Astrocyte (in vitro differentiated cells and primary cell): Measurements from ENCODE around the gene SND1. TPM values are rescaled to one million over a fixed set of nuclear protein-coding genes. Genes with fewer than 3 reads are reported as not detected.

ENCODE experiments used
- DNase-seq: peaks from one replicate; pipeline ENCODE4 v3.0.0-alpha.2; 2010; ENCODE audit warnings: low read depth
- FAIRE-seq: peaks from 2 replicates; lab custom pipeline; 2011; peaks lifted over from hg19 to GRCh38; lab: Jason Lieb, UNC
- H2AFZ ChIP-seq: 2 replicates; pipeline ENCODE4 v1.6.0; 2012; ENCODE audit warnings: low read depth, low read length, inconsistent platforms
- H3K27ac ChIP-seq: 2 replicates; pipeline ENCODE4 v1.5.1; 2011; ENCODE audit warnings: low read depth, low read length, inconsistent platforms
- H3K27me3 ChIP-seq: 2 replicates; pipeline ENCODE4 v1.6.0; 2011; ENCODE audit warnings: low read length, inconsistent platforms; ENCODE audit not compliant: insufficient read depth
- H3K36me3 ChIP-seq: 2 replicates; pipeline ENCODE4 v1.5.1; 2011; ENCODE audit warnings: low read length, inconsistent platforms; ENCODE audit not compliant: insufficient read depth
- H3K4me1 ChIP-seq: 2 replicates; pipeline ENCODE4 v1.5.1; 2011; ENCODE audit warnings: low read length, inconsistent platforms; ENCODE audit not compliant: insufficient read depth
- H3K4me2 ChIP-seq: 2 replicates; pipeline ENCODE4 v1.6.0; 2012; ENCODE audit warnings: low read length, inconsistent platforms
- H3K4me3 ChIP-seq: 2 replicates; pipeline ENCODE4 v1.5.1; 2011; ENCODE audit warnings: low read depth, mild to moderate bottlenecking, low read length, inconsistent platforms; ENCODE audit not compliant: insufficient read depth
- H3K79me2 ChIP-seq: 2 replicates; pipeline ENCODE4 v1.6.0; 2012; ENCODE audit warnings: mild to moderate bottlenecking, low read length, inconsistent platforms; ENCODE audit not compliant: insufficient read depth
- H3K9ac ChIP-seq: 2 replicates; pipeline ENCODE4 v1.6.0; 2012; ENCODE audit warnings: mild to moderate bottlenecking, low read length, inconsistent platforms
- H3K9me3 ChIP-seq: 2 replicates; pipeline ENCODE4 v1.5.1; 2012; ENCODE audit warnings: low read depth, mild to moderate bottlenecking, low read length, inconsistent platforms; ENCODE audit not compliant: insufficient read depth
- H4K20me1 ChIP-seq: 2 replicates; pipeline ENCODE4 v1.6.0; 2012; ENCODE audit warnings: low read length, inconsistent platforms; ENCODE audit not compliant: insufficient read depth
- H3K27ac Mint-ChIP-seq: one replicate; pipeline ENCODE4 v1.8.0; 2021; ENCODE audit warnings: mild to moderate bottlenecking, mixed read lengths; ENCODE audit not compliant: unreplicated experiment
- H3K27me3 Mint-ChIP-seq: one replicate; pipeline ENCODE4 v1.8.0; 2021; ENCODE audit warnings: low read depth, mixed read lengths; ENCODE audit not compliant: unreplicated experiment
- H3K36me3 Mint-ChIP-seq: one replicate; pipeline ENCODE4 v1.8.0; 2021; ENCODE audit warnings: low read depth, mixed read lengths; ENCODE audit not compliant: unreplicated experiment
- H3K4me1 Mint-ChIP-seq: one replicate; pipeline ENCODE4 v1.8.0; 2021; ENCODE audit warnings: low read depth, mixed read lengths; ENCODE audit not compliant: unreplicated experiment
- H3K4me3 Mint-ChIP-seq: one replicate; pipeline ENCODE4 v1.8.0; 2021; ENCODE audit warnings: mild to moderate bottlenecking, moderate library complexity, mixed read lengths; ENCODE audit not compliant: unreplicated experiment
- H3K9me3 Mint-ChIP-seq: one replicate; pipeline ENCODE4 v1.8.0; 2021; ENCODE audit warnings: mild to moderate bottlenecking, mixed read lengths; ENCODE audit not compliant: unreplicated experiment
- EZH2 ChIP-seq: IDR thresholded peaks from 2 replicates; pipeline ENCODE4 v1.6.1; 2012; ENCODE audit warnings: mild to moderate bottlenecking, low read length, inconsistent platforms; ENCODE audit not compliant: insufficient read depth
- total RNA-seq: library from RNA; stranded (reverse); gene quantifications from 2 replicates; pipeline ENCODE4 v1.2.1, GENCODE V29; 2021
- TF ChIP-seq, protein P1 (sequence below): IDR thresholded peaks from 2 replicates; pipeline ENCODE4 v1.5.1; 2011; ENCODE audit warnings: low read depth, mild to moderate bottlenecking, inconsistent platforms, low read length, moderate library complexity; ENCODE audit not compliant: insufficient read depth

The SND1 gene
- total RNA-seq, 1 donor from 2014 or later, result 267 TPM

DNA sequence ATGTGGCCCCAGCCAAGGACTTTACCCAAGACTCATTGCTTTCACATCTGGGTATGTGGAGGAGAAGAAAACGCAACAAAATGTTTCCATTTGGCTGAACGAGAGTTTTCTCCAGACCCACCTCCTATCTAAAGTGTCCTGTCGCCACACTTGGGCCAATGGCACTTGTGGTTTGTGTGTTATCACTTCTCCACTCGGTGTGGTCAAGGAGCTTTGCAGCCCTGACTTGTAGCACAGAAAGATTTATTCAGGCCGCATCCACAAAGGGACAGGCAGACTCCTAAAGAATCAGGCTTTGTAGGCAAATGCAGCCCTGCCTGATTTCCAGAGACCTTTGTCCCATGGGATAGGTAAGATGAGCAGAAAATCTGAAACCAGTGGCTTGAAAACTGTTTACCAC lies 392.1 kb downstream of the SND1 start:
- Histone ChIP-seq H3K36me3 (peaks cover 5% of the 10 kb centered on the region), H3K4me3 (no peak overlapping the region), H2AFZ (no peak overlapping the region), H3K9me3 (no peaks in the 10 kb centered on the region), H3K4me2 (no peak overlapping the region), H4K20me1 (peaks cover 80% of the 10 kb centered on the region), H3K4me1 (peaks cover 16% of the 10 kb centered on the region), H3K9ac (no peak overlapping the region), H3K27me3 (no peaks in the 10 kb centered on the region), H3K79me2 (no peaks in the 10 kb centered on the region), H3K27ac (no peak overlapping the region)
- FAIRE-seq (no peak), DNase-seq (no peak)
- Mint-ChIP-seq H3K27me3 (no peaks in the 10 kb centered on the region), H3K9me3 (no peaks in the 10 kb centered on the region), H3K27ac (no peak overlapping the region), H3K36me3 (peaks cover 4% of the 10 kb centered on the region), H3K4me3 (no peak overlapping the region), H3K4me1 (peaks cover 18% of the 10 kb centered on the region)
- TF ChIP-seq EZH2, result no peak
- TF ChIP-seq, protein P1, sequence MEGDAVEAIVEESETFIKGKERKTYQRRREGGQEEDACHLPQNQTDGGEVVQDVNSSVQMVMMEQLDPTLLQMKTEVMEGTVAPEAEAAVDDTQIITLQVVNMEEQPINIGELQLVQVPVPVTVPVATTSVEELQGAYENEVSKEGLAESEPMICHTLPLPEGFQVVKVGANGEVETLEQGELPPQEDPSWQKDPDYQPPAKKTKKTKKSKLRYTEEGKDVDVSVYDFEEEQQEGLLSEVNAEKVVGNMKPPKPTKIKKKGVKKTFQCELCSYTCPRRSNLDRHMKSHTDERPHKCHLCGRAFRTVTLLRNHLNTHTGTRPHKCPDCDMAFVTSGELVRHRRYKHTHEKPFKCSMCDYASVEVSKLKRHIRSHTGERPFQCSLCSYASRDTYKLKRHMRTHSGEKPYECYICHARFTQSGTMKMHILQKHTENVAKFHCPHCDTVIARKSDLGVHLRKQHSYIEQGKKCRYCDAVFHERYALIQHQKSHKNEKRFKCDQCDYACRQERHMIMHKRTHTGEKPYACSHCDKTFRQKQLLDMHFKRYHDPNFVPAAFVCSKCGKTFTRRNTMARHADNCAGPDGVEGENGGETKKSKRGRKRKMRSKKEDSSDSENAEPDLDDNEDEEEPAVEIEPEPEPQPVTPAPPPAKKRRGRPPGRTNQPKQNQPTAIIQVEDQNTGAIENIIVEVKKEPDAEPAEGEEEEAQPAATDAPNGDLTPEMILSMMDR, result no peak

DNA sequence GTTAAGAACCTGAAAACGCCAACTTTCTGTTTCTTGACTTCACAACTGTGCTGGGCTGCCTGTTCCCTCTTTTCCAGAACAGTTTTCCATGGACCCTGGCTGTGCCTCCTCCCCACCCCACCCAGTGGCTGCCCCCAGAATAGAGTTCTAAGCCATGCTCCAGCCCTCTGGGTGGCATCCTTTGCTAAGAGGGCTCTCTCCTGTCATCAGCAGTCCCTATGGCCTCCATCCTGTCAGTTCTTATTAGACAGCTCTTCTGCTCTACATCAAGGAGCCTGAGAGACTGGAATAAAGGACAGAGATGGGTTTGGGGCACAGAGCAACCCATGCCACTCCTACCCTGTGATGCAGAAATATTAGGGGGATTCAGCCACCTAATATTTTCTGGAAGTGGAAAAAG lies 393.2 kb downstream of the SND1 start:
- Mint-ChIP-seq H3K4me1 (peaks cover 18% of the 10 kb centered on the region), H3K27me3 (no peaks in the 10 kb centered on the region), H3K4me3 (no peak overlapping the region), H3K9me3 (no peaks in the 10 kb centered on the region), H3K36me3 (peaks cover 7% of the 10 kb centered on the region), H3K27ac (no peak overlapping the region)
- no peak for TF ChIP-seq EZH2
- TF ChIP-seq, protein P1, result no peak
- Histone ChIP-seq H3K9ac (no peak overlapping the region), H3K9me3 (no peaks in the 10 kb centered on the region), H3K79me2 (peaks cover 2% of the 10 kb centered on the region), H3K4me3 (no peak overlapping the region), H2AFZ (no peak overlapping the region), H3K4me1 (peaks cover 16% of the 10 kb centered on the region), H3K27me3 (no peaks in the 10 kb centered on the region), H3K36me3 (peaks cover 5% of the 10 kb centered on the region), H3K4me2 (no peak overlapping the region), H4K20me1 (peaks cover 80% of the 10 kb centered on the region), H3K27ac (no peak overlapping the region)
- DNase-seq (no peak), FAIRE-seq (no peak)

DNA sequence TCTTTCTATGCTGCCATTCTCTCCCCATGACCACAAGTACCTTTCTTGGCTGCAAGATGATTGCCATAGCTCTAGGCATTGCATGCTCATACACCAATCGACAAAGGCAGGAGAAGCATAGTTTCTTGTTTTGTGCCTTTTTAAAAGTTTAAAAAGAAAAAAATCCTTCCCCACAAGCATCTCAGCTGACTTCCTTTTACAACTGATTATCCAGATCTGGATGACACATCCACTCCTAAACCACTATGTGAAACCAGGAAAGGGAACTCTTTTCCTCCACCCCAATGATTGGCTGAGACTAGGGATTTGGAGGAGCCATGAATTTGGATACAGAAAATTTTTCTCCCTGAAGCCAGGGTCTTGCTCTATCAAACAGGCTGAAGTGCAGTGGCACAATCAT lies 393.8 kb downstream of the SND1 start:
- peak overlapping the region; percentile 26 for H3K27ac Mint-ChIP-seq
- H3K4me2 ChIP-seq, result peak overlapping the region; percentile 32
- H3K4me1 ChIP-seq, result peaks cover 15% of the 10 kb centered on the region
- H4K20me1 ChIP-seq, result peaks cover 81% of the 10 kb centered on the region
- no peak overlapping the region for H3K4me3 ChIP-seq
- no peak overlapping the region for H3K27ac ChIP-seq
- H2AFZ ChIP-seq, result no peak overlapping the region
- no peaks in the 10 kb centered on the region for H3K9me3 Mint-ChIP-seq
- H3K36me3 Mint-ChIP-seq, result peaks cover 7% of the 10 kb centered on the region
- H3K4me3 Mint-ChIP-seq, result no peak overlapping the region
- H3K9me3 ChIP-seq, result no peaks in the 10 kb centered on the region
- H3K79me2 ChIP-seq, result peaks cover 2% of the 10 kb centered on the region
- no peaks in the 10 kb centered on the region for H3K27me3 Mint-ChIP-seq
- no peak for FAIRE-seq
- no peak for TF ChIP-seq EZH2
- TF ChIP-seq, protein P1, result no peak
- peaks cover 17% of the 10 kb centered on the region for H3K4me1 Mint-ChIP-seq
- no peak overlapping the region for H3K9ac ChIP-seq
- peaks cover 5% of the 10 kb centered on the region for H3K36me3 ChIP-seq
- DNase-seq, result peak; percentile 54
- no peaks in the 10 kb centered on the region for H3K27me3 ChIP-seq
